Left lung (tissue), 10 donors: Measurements from ENCODE around the gene TUSC2. TPM values are rescaled to one million over a fixed set of nuclear protein-coding genes. Genes with fewer than 3 reads are reported as not detected.

Experiments
- ATAC-seq: fragments of 200-7000 bp; cut with Tn5 transposase; one replicate; pipeline ENCODE4 v1.9.1; 2020; ENCODE audit warnings: moderate library complexity
- DNase-seq, 4 donors: peaks; one replicate each; pipeline ENCODE4 v3.0.0-alpha.2; 2013 to 2020
- H3K27ac ChIP-seq, 2 donors: fragments of 200-600 bp; sonication (generic) in 1 of 2; one replicate each; pipeline versions ENCODE4 v1.5.0 to v1.8.0; 2020 to 2021
- H3K27me3 ChIP-seq, 2 donors: fragments of 200-600 bp; sonication (generic) in 1 of 2; one replicate each; pipeline versions ENCODE4 v1.5.0 to v1.8.0; 2020 to 2021
- H3K36me3 ChIP-seq, 2 donors: fragments of 200-600 bp; sonication (generic) in 1 of 2; one replicate each; pipeline versions ENCODE4 v1.5.0 to v1.8.0; 2020 to 2021
- H3K4me1 ChIP-seq, 2 donors: fragments of 200-600 bp; one replicate each; pipeline ENCODE4 v1.8.0; 2021
- H3K4me3 ChIP-seq, 2 donors: fragments of 200-600 bp; sonication (generic) in 1 of 2; one replicate each; pipeline versions ENCODE4 v1.5.0 to v1.8.0; 2020 to 2021; ENCODE audit warnings: mild to moderate bottlenecking in 1 of 2
- H3K9me3 ChIP-seq, 2 donors: fragments of 200-600 bp; sonication (generic) in 1 of 2; one replicate each; pipeline versions ENCODE4 v1.5.0 to v1.8.0; 2020 to 2021
- intact Hi-C, 2 donors: fragments of 100-400 bp; cut with DNase I; formaldehyde crosslinking; loops; one replicate each; pipeline versions ENCODE4 v1.11.2 to v1.14.2; 2022
- polyA plus RNA-seq, 6 donors: library from polyadenylated mRNA; unstranded; fragments of 120-200 nt; gene quantifications; one replicate each; pipeline ENCODE4 v1.2.1, GENCODE V29; 2013; ENCODE audit not compliant: insufficient read length in 6 of 6
- total RNA-seq, 2 donors: library from RNA; stranded (reverse); fragmentation: NEBNext Ultra II Directional; extraction: Animal tissue kit (Norgen Biotek cat#: 25700); gene quantifications; one replicate each; pipeline ENCODE4 v1.2.1, GENCODE V29; 2021
- TF ChIP-seq, protein P1 (sequence below), 2 donors: fragments of 200-600 bp; sonication (generic) in 1 of 2; IDR thresholded peaks; one replicate each; pipeline versions ENCODE4 v1.5.0 to v1.8.0; 2021; ENCODE audit warnings: antibody characterized with exemption in 2 of 2
- donor health status: DM: no; HTN: yes; CAD: no.
- donor health status: DM: no; HTN: no; CAD: no.

The TUSC2 gene
- total and polyA plus RNA-seq, 8 donors = 15.2 to 29.6 (median 18.8) TPM

DNA sequence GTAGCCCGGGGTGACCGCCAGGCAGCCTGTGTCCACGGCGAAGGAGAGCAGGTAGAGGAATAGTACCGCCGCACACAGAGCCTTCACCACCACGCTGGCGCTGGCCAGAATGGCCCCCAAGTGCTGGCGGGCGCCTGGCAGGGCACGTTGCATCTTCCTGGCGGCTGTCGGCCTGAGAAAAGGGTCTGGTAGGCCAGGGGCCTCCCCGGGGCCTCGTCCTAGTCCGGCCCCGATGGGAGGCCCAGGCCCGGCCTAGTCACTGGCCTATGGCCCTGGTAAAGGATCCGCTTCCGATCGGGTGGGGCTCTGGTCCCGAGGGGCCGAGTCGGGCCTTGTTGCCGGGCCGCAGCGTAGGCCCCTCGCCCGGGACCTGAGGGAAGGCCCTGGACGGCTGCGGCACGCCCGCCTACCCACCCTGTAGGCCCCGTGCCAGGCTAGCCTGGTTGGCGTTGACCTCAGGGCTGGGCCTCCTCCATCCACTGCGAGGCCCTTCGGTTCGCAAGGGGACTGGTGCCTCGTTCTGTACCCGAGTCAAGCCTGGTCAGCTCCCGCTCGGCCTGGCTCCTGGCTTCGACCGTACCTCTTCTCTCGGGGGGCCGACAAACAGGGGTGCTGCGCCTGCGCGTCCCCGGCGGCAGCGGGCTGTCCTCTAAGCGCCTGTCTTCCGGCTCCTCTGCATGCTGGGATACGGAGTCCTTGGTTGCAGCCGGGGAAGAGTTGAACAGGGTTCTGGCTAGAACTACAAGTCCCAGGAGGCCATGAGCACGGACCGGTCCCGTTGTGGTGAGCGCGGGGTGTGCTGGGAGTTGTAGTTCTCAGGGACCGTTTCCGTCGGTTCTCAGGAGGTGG lies 31.1 kb upstream of the TUSC2 start, which contains the start of gene TMEM115:
TSS of gene TMEM115 (minus strand) at position 611 of the 849 bp plus-strand sequence. CDS start at position 153, 458 bp downstream.
- Histone ChIP-seq H3K27me3 (no peaks in the 10 kb centered on the region), H3K36me3 (peaks cover 4 to 26% of the 10 kb centered on the region in 2 donors), H3K4me1 (peaks cover 31 to 41% of the 10 kb centered on the region in 2 donors), H3K9me3 (no peaks in the 10 kb centered on the region), H3K4me3 (peak within 1 kb of the TSS; percentile 74 to 92), H3K27ac (peak within 1 kb of the TSS; percentile 82 to 84)
- ATAC-seq = peak; percentile 97
- TF ChIP-seq, protein P1, sequence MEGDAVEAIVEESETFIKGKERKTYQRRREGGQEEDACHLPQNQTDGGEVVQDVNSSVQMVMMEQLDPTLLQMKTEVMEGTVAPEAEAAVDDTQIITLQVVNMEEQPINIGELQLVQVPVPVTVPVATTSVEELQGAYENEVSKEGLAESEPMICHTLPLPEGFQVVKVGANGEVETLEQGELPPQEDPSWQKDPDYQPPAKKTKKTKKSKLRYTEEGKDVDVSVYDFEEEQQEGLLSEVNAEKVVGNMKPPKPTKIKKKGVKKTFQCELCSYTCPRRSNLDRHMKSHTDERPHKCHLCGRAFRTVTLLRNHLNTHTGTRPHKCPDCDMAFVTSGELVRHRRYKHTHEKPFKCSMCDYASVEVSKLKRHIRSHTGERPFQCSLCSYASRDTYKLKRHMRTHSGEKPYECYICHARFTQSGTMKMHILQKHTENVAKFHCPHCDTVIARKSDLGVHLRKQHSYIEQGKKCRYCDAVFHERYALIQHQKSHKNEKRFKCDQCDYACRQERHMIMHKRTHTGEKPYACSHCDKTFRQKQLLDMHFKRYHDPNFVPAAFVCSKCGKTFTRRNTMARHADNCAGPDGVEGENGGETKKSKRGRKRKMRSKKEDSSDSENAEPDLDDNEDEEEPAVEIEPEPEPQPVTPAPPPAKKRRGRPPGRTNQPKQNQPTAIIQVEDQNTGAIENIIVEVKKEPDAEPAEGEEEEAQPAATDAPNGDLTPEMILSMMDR (IDR thresholded peaks at IDR 0.05) = no peak
- intact Hi-C loops = no loop called here
- peak; percentile 95 to 99 (median 98) for DNase-seq

DNA sequence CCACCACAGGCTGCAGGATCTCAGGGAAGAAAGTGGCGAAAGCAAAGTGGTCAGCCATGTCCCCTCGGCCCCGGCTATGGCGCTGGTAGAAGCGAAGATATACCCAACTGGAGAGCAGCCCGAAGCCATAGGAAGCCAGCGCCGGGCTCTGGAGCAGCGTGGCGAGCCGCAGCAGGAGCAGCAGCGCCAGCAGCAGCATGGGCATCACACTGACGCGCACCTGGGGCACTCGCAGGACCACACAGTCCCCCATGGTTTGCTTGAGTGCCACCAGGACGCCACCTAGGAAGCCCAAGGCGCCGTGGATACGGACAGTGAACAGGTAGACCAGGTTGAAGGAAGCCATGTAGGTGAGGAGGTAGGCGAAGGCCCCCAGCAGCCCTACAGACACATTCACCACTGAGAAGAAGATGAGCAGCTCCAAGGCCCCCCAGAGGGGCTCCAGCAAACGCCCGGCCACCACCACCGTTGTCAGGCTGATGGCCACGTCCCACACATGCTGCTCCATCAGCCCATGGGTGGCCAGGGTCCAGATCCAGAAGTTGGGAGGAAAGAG lies 30.4 kb upstream of the TUSC2 start:
- Histone ChIP-seq H3K36me3 (peaks cover 4 to 33% of the 10 kb centered on the region in 2 donors), H3K4me3 (peak overlapping the region; percentile 74 to 92), H3K27ac (peak overlapping the region; percentile 82 to 84), H3K4me1 (peaks cover 31 to 48% of the 10 kb centered on the region in 2 donors), H3K9me3 (no peaks in the 10 kb centered on the region), H3K27me3 (no peaks in the 10 kb centered on the region)
- intact Hi-C loops = no loop called here
- DNase-seq = peak in 1 of 4 donors; percentile 80
- ATAC-seq = no peak
- TF ChIP-seq, protein P1 (IDR thresholded peaks at IDR 0.05) = no peak

DNA sequence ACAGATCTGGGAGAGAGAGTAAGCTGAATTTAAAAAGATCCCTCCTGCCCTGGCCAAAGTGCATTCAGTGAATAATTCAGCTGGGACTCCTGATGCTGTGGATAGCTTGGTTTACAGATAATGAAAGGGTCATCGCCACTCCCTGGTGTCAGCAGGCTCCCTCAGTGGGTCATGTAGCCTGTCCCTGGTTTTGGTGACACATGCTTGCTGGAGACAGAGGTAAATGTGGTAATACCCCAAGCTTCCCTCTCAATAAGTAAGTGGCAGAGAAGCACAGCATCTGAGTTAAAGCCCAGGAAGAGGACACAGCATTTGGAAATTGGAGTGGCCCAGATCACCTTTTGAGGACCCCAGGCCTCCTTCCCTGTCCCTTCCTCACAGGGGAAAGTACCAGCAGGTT lies 29.5 kb upstream of the TUSC2 start:
- H3K4me3 ChIP-seq = peak overlapping the region in 1 of 2 donors; percentile 74
- no peak for DNase-seq
- H3K36me3 ChIP-seq = peaks cover 4 to 42% of the 10 kb centered on the region in 2 donors
- intact Hi-C loops = no loop called here
- ATAC-seq = no peak
- TF ChIP-seq, protein P1 (IDR thresholded peaks at IDR 0.05) = no peak
- peak overlapping the region in 1 of 2 donors; percentile 18 for H3K27ac ChIP-seq
- no peaks in the 10 kb centered on the region for H3K27me3 ChIP-seq
- no peaks in the 10 kb centered on the region for H3K9me3 ChIP-seq
- H3K4me1 ChIP-seq = peaks cover 31 to 57% of the 10 kb centered on the region in 2 donors

DNA sequence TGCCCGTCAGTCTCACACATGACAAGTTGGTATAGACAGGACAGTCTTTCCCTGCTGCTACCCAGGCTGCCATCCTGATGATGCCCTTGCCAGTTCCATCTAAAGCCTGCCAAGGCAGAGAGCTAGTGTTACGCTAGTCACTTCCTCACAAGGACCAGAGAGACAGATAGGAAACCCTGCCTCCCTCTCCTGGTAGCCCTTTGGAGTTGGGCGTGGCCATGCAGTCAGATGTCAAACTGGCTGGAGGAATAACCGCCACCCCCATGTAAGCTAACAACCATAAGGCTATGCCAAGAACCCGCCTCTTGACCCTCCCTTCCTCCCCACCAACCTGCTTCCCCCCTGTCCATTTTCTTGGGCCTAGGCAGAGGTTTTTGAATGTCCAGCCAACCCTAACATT lies 28.5 kb upstream of the TUSC2 start:
- H3K36me3 ChIP-seq = peaks cover 4 to 42% of the 10 kb centered on the region in 2 donors
- TF ChIP-seq, protein P1 (IDR thresholded peaks at IDR 0.05) = no peak
- H3K27me3 ChIP-seq = no peaks in the 10 kb centered on the region
- peaks cover 33 to 65% of the 10 kb centered on the region in 2 donors for H3K4me1 ChIP-seq
- peak; percentile 13 for ATAC-seq
- DNase-seq = peak in 1 of 4 donors; percentile 57
- intact Hi-C loops = no loop called here
- H3K9me3 ChIP-seq = no peaks in the 10 kb centered on the region
- H3K27ac ChIP-seq = peak overlapping the region in 1 of 2 donors; percentile 18
- H3K4me3 ChIP-seq = peak overlapping the region in 1 of 2 donors; percentile 74
